Nucleus accumbens (tissue), 56 donors: ENCODE measurements around the gene AKAP7.
"Not testable (repeated sequence)": the region's sequence is repeated elsewhere in the genome, so short reads cannot be mapped to it uniquely, and the experiment has no call there.

Source experiments
- DNase-seq, 56 donors: peaks; one replicate each; lab custom pipeline; 2025; lab: John Stamatoyannopoulos, UW

The AKAP7 gene

GRCh38 chr6:131250936-131251335, 115.7 kb downstream of the AKAP7 start:
- DNase-seq = no peak

- DNase-seq = no peak
Observed at GRCh38 chr6:131251590-131252199, 116.4 kb downstream of the AKAP7 start.

DNA sequence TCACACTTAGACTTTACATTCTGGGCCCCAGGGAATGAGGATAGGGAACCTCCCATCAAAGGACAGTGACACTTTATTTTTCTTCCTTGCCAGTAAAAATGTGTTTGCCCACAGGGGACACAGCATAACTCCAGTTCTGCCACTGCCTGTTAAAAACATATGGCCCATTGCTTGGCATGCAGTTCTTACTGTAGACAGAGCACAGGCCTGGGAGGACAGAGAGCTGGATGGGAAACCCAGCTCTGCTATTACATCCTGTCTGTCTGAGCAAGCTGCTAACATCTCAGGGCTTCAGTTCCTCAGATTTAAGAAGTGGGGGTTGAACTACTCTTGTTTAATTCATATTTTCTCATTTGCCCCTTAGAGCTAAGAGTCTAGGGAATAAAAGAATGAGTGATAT, 120.2 kb downstream of the AKAP7 start:
- no peak for DNase-seq

- no peak for DNase-seq
Observed at GRCh38 chr6:131255911-131256310, 120.6 kb downstream of the AKAP7 start.

DNA sequence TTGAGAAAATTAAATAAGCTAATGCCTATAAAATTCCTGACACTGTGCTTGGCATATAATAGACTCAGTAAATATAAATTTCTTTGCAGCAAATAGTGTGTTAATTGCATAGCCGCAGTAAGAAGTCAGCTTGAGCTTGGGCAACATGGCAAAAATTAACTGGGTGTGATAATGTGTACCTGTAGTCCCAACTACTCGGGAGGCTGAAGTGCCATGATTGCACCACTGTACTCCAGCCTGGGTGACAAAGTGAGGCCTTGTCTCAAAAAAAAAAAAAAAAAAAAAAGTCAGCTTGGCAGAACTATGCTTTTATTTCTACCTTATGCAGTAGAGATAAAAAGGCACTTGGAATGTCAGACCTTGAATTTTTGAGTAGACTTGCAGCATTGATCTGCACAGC, 121.8 kb downstream of the AKAP7 start:
- DNase-seq = no peak

DNA sequence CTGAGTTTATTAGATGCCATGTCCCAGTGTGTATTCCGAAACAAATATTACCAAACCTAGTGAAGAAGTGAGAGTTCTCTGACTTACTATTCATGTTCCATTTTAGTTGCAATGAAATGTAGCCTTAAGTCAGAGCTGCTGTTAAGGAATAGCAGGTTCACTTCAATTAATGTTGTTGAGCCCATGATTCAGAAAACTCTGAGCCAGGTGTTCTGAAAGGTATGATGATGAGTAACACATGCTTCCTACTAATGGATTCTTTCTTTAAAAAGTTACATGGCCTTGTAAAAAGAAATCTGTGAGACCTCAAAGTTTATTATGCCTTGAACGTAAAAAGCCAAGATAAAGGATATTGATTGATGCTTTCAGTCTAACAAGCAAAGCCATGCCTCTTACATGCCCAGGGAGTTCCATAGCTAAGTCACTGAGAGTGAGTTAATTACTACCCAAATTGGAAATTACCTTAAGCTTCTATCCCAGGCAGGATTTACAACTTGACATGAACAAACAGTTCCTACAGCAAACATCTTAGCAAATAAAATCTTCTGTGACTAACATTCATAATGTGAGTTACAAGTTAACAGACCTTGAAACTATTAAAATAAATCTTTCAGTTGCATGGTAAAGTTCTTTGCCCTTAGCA, 122.9 kb downstream of the AKAP7 start:
- no peak for DNase-seq

DNA sequence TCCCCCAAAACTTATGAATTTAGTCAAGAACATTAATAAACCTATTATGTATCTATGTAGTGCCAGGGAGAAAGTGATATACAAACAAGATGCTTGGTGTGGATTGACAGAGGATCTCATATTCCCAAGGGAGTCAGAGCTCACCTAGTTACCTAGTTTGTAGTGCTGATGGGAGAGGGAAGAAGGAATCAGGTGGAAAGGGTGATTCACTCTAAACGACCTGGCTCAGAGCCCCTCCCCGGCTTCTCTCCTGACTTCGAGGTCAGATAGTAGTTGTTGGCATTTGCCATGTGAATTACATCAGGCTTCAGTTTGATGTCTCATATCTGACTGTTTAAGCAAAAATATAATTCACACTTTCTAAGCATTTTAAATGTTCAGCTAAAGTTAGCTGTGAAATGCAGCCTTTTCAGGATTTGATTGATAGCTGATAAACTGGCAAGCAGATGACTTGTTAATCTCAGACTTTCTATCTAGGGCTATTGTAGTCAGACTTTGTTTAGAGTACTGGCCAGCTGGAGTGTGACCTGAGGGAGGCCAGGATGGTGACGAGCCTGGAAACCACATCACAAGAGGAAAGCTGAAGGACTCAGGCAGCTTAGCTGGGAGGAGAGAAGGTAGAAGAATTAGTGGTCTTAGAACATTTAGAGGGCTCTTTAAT, 123.7 kb downstream of the AKAP7 start:
- no peak for DNase-seq

DNA sequence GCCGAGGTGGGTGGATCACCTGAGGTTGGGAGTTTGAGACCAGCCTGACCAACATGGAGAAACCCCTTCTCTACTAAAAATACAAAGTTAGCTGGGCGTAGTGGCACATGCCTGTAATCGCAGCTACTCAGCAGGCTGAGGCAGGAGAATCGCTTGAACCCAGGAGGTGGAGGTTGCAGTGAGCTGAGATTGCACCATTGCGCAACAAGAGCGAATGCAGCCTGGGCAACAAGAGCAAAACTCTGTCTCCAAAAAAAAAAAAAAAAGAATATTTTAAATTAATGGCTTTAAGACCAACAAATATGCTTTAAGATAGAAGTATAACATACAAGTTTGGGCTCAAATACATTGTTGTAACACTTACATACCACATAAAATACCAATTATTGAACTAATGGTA, 125.7 kb downstream of the AKAP7 start:
- DNase-seq = not testable (repeated sequence)

GRCh38 chr6:131262060-131262459, 126.8 kb downstream of the AKAP7 start:
- DNase-seq = no peak

DNA sequence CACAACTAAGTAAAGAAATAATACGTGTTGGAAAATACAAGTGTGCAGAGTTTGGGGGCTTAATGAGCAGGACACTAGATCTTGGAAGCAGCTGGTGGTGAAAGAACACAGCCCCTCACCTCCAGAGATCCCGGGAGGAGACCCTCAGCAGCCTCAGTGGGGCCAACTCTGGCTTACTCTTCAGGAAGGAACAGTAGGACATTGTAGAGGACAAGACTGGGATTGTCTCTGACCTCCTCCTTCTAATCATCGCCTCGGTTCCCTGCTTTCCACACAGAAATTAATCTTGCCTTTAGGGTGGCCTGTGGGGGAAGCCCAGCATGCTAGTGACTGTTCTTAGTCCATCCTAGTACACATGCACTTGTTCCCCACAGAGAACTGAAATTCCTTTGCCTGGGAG, 130.7 kb downstream of the AKAP7 start:
- no peak for DNase-seq

DNA sequence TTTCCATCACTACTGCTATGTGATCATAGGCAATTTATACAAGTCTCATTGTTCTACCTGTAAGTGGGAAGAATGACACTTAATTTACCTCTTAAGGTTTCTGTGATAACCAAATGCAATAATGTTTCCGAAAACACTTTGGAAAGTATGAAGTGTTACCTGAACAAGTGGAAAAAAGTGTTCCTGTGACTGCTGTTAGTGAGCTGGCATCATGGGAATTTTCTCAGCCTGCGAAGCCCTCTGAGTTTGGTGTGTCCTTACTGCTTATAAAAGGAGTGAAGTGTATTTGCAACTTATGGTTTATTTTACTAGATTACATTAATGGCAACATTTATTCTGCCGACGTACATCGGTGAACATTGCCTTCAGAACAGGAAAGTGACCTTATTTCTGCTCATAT, 133.0 kb downstream of the AKAP7 start:
- DNase-seq = no peak

DNA sequence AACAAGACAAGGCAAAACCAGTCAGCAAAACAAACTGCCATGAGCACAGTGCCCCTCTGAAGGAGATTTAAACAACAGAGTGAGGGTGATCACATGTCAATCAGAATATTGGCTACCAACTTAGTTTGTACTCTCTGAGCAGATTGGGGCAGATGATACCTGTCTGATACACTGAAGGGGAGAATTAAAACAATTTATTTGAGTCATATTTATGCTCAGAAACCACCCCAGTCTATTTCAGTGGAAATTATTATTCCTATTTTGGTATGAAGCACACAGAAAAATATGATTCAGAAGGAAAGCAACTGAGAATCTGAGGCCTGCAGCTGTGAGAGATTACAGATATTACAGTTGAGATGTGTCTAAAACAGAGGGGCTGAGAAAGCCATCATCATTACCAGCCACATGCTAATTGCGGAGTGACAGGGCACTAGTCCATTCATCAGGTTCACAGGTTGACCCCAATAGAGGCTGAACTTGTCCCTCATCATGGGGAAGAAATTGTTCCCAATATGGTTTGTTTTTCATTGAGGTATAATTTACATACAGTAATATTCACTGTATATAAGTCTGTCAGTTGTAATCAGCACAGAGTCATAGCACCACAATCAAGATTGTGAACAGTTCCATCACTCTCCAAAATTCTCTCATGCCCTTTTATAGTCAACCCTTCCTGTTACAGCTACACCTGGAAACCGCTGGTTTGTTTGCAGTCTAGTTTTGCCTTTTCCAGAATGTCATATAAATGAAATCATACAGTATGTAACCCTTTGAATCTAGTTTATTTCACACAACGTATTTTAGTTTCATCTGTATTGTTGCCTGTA, 134.5 kb downstream of the AKAP7 start:
- no peak for DNase-seq

DNA sequence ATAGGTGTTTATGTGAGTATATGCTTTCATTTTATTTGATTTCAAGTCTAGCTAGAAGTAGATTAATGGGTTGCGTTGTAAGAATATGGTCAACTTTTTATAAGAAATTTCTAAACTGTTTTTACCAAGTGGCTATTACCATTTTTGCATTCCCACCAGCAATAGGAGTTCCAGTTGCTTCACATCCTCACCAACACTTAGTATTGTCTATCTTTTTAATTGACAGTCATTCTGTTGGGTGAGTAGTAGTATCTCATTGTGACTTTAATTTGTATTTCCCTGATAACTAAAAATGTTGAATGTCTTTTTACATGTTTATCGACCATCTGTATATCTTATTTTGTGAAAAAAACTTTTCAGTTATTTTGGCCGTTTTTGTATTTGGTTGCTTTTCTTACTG, 135.3 kb downstream of the AKAP7 start:
- no peak for DNase-seq

GRCh38 chr6:131275273-131275672, 140.0 kb downstream of the AKAP7 start:
- DNase-seq = no peak

DNA sequence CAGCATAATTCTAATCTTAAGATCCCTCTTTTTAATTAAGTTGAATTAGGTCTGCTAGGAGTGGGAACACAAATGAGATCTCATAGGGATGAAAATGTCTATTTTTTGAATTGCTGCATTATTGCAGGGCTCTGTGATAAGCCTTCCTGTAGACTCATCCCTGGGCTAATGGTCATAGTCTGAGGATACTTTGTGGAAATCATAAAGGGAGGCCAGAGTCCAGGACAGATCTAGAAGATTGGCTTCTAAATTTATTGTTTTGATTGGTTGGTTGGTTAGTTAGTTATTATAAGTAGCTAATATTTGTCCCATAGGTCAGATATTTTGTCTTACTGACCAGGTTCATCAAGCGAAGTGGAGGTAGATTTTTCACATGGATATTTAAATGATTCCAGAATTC, 142.3 kb downstream of the AKAP7 start:
- DNase-seq = no peak

GRCh38 chr6:131281471-131282270, 146.4 kb downstream of the AKAP7 start:
- peak in 53 of 56 donors; percentile 9 to 83 (median 53) for DNase-seq

DNA sequence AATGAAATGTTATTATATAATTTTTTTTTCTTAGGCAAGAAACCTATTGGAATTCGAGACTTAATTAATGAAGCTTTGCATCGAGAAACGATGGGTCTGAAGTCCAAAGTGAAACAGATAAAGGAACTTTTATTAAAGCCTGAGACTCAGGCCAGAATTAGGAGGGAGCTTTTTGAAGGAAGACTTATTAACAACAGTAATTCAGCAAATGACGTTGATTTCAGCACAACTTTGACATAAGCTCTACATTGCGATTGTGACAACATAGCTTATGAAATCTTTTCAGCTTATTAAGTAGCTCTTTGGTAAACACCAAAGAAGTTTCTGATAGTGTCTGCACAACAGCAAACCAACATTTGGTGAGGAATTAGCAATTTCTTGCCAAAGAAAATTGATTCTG, 147.1 kb downstream of the AKAP7 start:
- no peak for DNase-seq

- no peak for DNase-seq
Observed at GRCh38 chr6:131283466-131284175, 148.4 kb downstream of the AKAP7 start.

- no peak for DNase-seq
Observed at GRCh38 chr6:131285548-131285947, 150.3 kb downstream of the AKAP7 start.
